Endothelial cell of umbilical vein (primary cell): ENCODE results near the gene BBC3. TPM values are rescaled to one million over a fixed set of nuclear protein-coding genes. Genes with fewer than 3 reads are reported as not detected.

ENCODE experiments used
- BruUV-seq: library from RNA; stranded (reverse); fragments of 400-500 nt; replicated peaks from 2 replicates; lab custom pipeline; 2021; lab: Mats Ljungman, UMichigan
- CTCF ChIA-PET: fragments of 300-600, 350-600 bp; sonication (Branson Sonifier 250); formaldehyde crosslinking; loops from one replicate; lab custom pipeline; 2021; ENCODE audit warnings: antibody characterized with exemption, inconsistent platforms; lab: Charles Lee
- POLR2A ChIA-PET: fragments of 300-600, 350-600 bp; sonication (Branson Sonifier 250); formaldehyde crosslinking; loops from one replicate; lab custom pipeline; 2021; ENCODE audit warnings: antibody characterized with exemption, inconsistent platforms; lab: Charles Lee
- DNase-seq: peaks from one replicate; pipeline ENCODE4 v3.0.0-alpha.2; 2011; ENCODE audit warnings: low read depth, low spot score
- FAIRE-seq: peaks from 2 replicates; lab custom pipeline; 2011; peaks lifted over from hg19 to GRCh38; lab: Jason Lieb, UNC
- H2AFZ ChIP-seq: 2 replicates; pipeline ENCODE4 v1.6.0; 2012; ENCODE audit warnings: low read depth, low read length, control low read depth, inconsistent platforms
- H3K27ac ChIP-seq: 2 replicates; pipeline ENCODE4 v1.5.1; 2011; ENCODE audit warnings: low read depth, mild to moderate bottlenecking, control low read depth, low read length, moderate library complexity; ENCODE audit not compliant: insufficient read depth
- H3K27me3 ChIP-seq, 2 experiments: 2 replicates each; pipeline versions ENCODE4 v1.6.0 to v1.6.1; 2011; ENCODE audit warnings: low read length in 2 of 2, mixed read lengths in 1 of 2; ENCODE audit not compliant: control insufficient read depth in 2 of 2, insufficient read depth in 2 of 2
- H3K36me3 ChIP-seq, 2 experiments: 2 replicates in 1 of 2; 3 replicates in 1 of 2; pipeline ENCODE4 v1.5.1; 2011; ENCODE audit warnings: low read length in 2 of 2, mild to moderate bottlenecking in 1 of 2, moderate library complexity in 1 of 2; ENCODE audit not compliant: control insufficient read depth in 2 of 2, insufficient read depth in 2 of 2; ENCODE audit errors: extremely low read depth in 1 of 2
- H3K4me1 ChIP-seq: 3 replicates; pipeline ENCODE4 v1.5.1; 2011; ENCODE audit warnings: mild to moderate bottlenecking, low read length; ENCODE audit not compliant: control insufficient read depth, insufficient read depth; ENCODE audit errors: extremely low read depth
- H3K4me2 ChIP-seq: 2 replicates; pipeline ENCODE4 v1.6.1; 2011; ENCODE audit warnings: low read length, control low read depth, mixed read lengths; ENCODE audit not compliant: insufficient read depth
- H3K4me3 ChIP-seq, 3 experiments: fragments of 200-600 bp in 1 of 3; sonication (generic), shearing (Covaris generic) in 1 of 3; replicated peaks in 1 of 3; 2 replicates each; pipeline ENCODE4 v1.5.1; 2011 to 2016; ENCODE audit warnings: control low read depth in 3 of 3, low read length in 3 of 3, mild to moderate bottlenecking in 2 of 3, inconsistent platforms in 1 of 3, low read depth in 1 of 3, moderate library complexity in 1 of 3; ENCODE audit not compliant: insufficient read depth in 1 of 3
- H3K79me2 ChIP-seq: 2 replicates; pipeline ENCODE4 v1.6.0; 2012; ENCODE audit warnings: low read length, inconsistent platforms; ENCODE audit not compliant: control insufficient read depth, insufficient read depth
- H3K9ac ChIP-seq: replicated peaks from 2 replicates; pipeline ENCODE3; 2011; ENCODE audit warnings: low read length, control low read depth; ENCODE audit not compliant: insufficient read depth; ENCODE audit errors: extremely low read depth
- H3K9me1 ChIP-seq: replicated peaks from 3 replicates; pipeline ENCODE4 v1.6.0; 2011; ENCODE audit warnings: mild to moderate bottlenecking, low read length; ENCODE audit not compliant: control insufficient read depth, insufficient read depth; ENCODE audit errors: extremely low read depth
- H3K9me3 ChIP-seq: replicated peaks from 2 replicates; pipeline ENCODE4 v1.5.1; 2012; ENCODE audit warnings: low read length, inconsistent platforms; ENCODE audit not compliant: control insufficient read depth, insufficient read depth
- H4K20me1 ChIP-seq: replicated peaks from 2 replicates; pipeline ENCODE3; 2011; ENCODE audit warnings: mild to moderate bottlenecking, low read length; ENCODE audit not compliant: control insufficient read depth, insufficient read depth; ENCODE audit errors: extremely low read depth
- EZH2 ChIP-seq: IDR thresholded peaks from 2 replicates; pipeline ENCODE4 v1.6.1; 2012; ENCODE audit warnings: borderline replicate concordance, low read depth, mild to moderate bottlenecking, moderate library complexity, low read length, inconsistent platforms; ENCODE audit not compliant: severe bottlenecking
- FOS ChIP-seq: IDR thresholded peaks from 2 replicates; pipeline ENCODE4 v1.6.1; 2011; ENCODE audit warnings: mild to moderate bottlenecking, low read length, moderate library complexity, borderline replicate concordance; ENCODE audit not compliant: insufficient read depth
- GATA2 ChIP-seq: IDR thresholded peaks from 2 replicates; pipeline ENCODE4 v1.7.0; 2011; ENCODE audit warnings: low read depth, mild to moderate bottlenecking, moderate library complexity, mixed read lengths, low read length; ENCODE audit not compliant: insufficient read length, insufficient read depth
- JUN ChIP-seq: IDR thresholded peaks from 2 replicates; pipeline ENCODE4 v1.6.1; 2011; ENCODE audit warnings: borderline replicate concordance, low read depth; ENCODE audit not compliant: insufficient read length, insufficient read depth
- MYC ChIP-seq: IDR thresholded peaks from one replicate; pipeline ENCODE4 v1.6.1; 2011; ENCODE audit warnings: mild to moderate bottlenecking, low read depth, low read length
- POLR2A ChIP-seq: IDR thresholded peaks from 2 replicates; pipeline ENCODE4 v1.6.1; 2012; ENCODE audit warnings: low read depth, mild to moderate bottlenecking, control low read depth, low read length
- POLR2AphosphoS5 ChIP-seq: IDR thresholded peaks from 2 replicates; pipeline ENCODE4 v1.6.1; 2012; ENCODE audit warnings: low read depth, mild to moderate bottlenecking, control low read depth, low read length, moderate library complexity; ENCODE audit not compliant: insufficient read depth
- dilution Hi-C: fragments of 300-500 bp; cut with MboI; formaldehyde crosslinking; loops from one replicate; pipeline ENCODE4 v1.15.0; 2019; ENCODE audit warnings: low sequenced_read_pairs; ENCODE audit not compliant: extremely low pct_ligation_motif_present
- intact Hi-C: fragments of 100-400 bp; cut with micrococcal nuclease; formaldehyde crosslinking; loops from one replicate; pipeline ENCODE4 v1.10.0; 2022
- polyA plus RNA-seq, 4 experiments: library from polyadenylated mRNA; depleted of rRNA in 3 of 4; stranded (reverse) in 3 of 4; unstranded in 1 of 4; fragments of >200 nt; gene quantifications; 2 replicates each; pipeline versions ENCODE4 v1.2.1 to v1.2.3, GENCODE V29; 2011 to 2012; ENCODE audit warnings: missing spikeins in 1 of 4
- total RNA-seq: library from RNA; stranded (reverse); gene quantifications from 2 replicates; pipeline ENCODE4 v1.2.3, GENCODE V29; 2021
- TF ChIP-seq, protein P1 (sequence below): IDR thresholded peaks from 2 replicates; pipeline ENCODE4 v1.6.1; 2011; ENCODE audit not compliant: insufficient read depth, insufficient read length
- TF ChIP-seq, protein P2 (sequence below), 2 donors: IDR thresholded peaks; 1 replicate in 1 of 2; 2 replicates in 1 of 2; pipeline ENCODE4 v1.5.1; 2011; ENCODE audit warnings: low read length in 2 of 2, mild to moderate bottlenecking in 2 of 2, moderate library complexity in 2 of 2, control low read depth in 1 of 2, inconsistent platforms in 1 of 2, low read depth in 1 of 2; ENCODE audit not compliant: insufficient read depth in 1 of 2; ENCODE audit errors: extremely low read depth in 1 of 2

The BBC3 gene
- total and polyA plus RNA-seq, 2 donors (not counting 3 experiments of a cell fraction or from before 2014, with no cell fraction given) = 11.3 to 35.7 TPM

DNA sequence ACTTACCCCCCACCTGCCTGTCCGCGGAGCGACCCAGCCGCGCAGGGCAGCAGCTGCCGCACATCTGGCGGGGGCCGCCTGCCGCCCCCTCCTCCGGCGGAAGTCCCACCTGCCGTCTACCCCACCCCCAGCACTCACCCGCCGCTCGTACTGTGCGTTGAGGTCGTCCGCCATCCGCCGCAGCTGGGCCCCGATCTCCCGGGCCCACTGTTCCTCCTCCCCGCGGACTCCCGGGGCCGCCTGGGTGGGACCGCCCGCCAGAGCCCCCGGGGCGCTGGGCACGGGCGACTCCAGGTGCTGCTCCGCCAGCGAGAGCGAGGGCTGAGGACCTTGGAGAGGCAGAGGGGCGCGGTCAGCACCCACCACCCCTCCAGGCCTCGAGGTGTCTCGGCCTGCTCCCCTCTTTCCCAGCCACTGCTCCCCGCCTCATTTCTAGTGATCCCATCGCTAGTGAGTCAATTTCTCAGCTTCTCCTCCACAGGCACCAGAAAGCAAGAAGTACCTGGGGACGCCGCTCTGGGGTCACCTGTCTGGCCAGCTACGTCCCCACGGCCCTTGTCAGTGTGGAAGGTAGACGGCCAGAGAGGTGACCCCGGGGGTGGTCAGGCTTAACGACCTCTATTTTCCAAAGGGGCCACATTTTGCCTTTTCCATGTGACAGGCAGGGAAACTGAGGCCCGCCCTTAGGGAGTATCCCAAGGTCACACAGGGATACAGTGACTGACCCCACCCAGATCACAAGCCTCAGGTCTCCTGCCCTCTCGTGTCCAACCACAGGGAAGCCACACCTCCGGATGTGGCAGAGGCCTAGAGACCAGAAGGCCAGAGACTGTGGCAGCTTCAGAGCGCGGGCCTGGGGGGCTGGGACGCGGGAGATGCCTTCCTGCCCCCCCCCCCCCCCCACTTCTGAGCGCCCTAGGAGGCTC, 4.3 kb downstream of the BBC3 start:
- no peaks in the 10 kb centered on the region for H4K20me1 ChIP-seq
- ChIA-PET CTCF (interaction anchor here (0.7 to 5.3 kb wide), 10 partner anchors 8 to 81 kb away, joined by 3 to 74 read pairs (median 4); partner anchors contain the start of gene CCDC9), POLR2A (interaction anchor here (0.6 to 2.2 kb wide), 16 partner anchors 9 to 220 kb away, joined by 3 to 31 read pairs (median 5); partner anchors contain the start of genes CCDC9 and ZC3H4)
- H3K27ac ChIP-seq = peak overlapping the region; percentile 61
- no peak overlapping the region for H2AFZ ChIP-seq
- dilution Hi-C loops = no loop called here
- peak overlapping the region; percentile 67 for H3K9ac ChIP-seq
- H3K9me1 ChIP-seq = no peaks in the 10 kb centered on the region
- peaks cover 9% of the 10 kb centered on the region for H3K79me2 ChIP-seq
- peaks cover 0 to 10% of the 10 kb centered on the region in 2 experiments for H3K36me3 ChIP-seq
- FAIRE-seq (peak; percentile 69), DNase-seq (peak; percentile 54)
- TSS peak; percentile 62 for BruUV-seq
- intact Hi-C loops = loop anchor here (1.0 to 2.0 kb wide), 4 partner anchors 16 to 50 kb away; partner anchors contain the start of gene CCDC9
- H3K9me3 ChIP-seq = no peaks in the 10 kb centered on the region
- no peaks in the 10 kb centered on the region for H3K27me3 ChIP-seq
- H3K4me2 ChIP-seq = peak overlapping the region; percentile 18
- peaks cover 25% of the 10 kb centered on the region for H3K4me1 ChIP-seq
- peak overlapping the region in 2 of 3 experiments; percentile 33 to 93 for H3K4me3 ChIP-seq
- no peak for TF ChIP-seq JUN
- TF ChIP-seq GATA2 = no peak
- no peak for TF ChIP-seq EZH2
- TF ChIP-seq, protein P1, sequence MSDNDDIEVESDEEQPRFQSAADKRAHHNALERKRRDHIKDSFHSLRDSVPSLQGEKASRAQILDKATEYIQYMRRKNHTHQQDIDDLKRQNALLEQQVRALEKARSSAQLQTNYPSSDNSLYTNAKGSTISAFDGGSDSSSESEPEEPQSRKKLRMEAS = no peak
- TF ChIP-seq, protein P2, sequence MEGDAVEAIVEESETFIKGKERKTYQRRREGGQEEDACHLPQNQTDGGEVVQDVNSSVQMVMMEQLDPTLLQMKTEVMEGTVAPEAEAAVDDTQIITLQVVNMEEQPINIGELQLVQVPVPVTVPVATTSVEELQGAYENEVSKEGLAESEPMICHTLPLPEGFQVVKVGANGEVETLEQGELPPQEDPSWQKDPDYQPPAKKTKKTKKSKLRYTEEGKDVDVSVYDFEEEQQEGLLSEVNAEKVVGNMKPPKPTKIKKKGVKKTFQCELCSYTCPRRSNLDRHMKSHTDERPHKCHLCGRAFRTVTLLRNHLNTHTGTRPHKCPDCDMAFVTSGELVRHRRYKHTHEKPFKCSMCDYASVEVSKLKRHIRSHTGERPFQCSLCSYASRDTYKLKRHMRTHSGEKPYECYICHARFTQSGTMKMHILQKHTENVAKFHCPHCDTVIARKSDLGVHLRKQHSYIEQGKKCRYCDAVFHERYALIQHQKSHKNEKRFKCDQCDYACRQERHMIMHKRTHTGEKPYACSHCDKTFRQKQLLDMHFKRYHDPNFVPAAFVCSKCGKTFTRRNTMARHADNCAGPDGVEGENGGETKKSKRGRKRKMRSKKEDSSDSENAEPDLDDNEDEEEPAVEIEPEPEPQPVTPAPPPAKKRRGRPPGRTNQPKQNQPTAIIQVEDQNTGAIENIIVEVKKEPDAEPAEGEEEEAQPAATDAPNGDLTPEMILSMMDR (IDR thresholded peaks at IDR 0.05; ENCODE audit: extremely low read depth in 1 of 2, insufficient read depth in 1 of 2, low read depth in 1 of 2, low read length in 2 of 2) = no peak
- TF ChIP-seq POLR2A = peak; percentile 1
- TF ChIP-seq MYC = no peak
- TF ChIP-seq FOS = no peak
- peak; percentile 13 for TF ChIP-seq POLR2AphosphoS5
